Uterus (tissue), 2 donors: ENCODE measurements around the gene NIM1K.
"Not testable (repeated sequence)": the region's sequence is repeated elsewhere in the genome, so short reads cannot be mapped to it uniquely, and the experiment has no call there.

Source experiments
- POLR2A ChIP-seq, 2 donors: fragments of 450-650 bp; IDR thresholded peaks; one replicate each; pipeline ENCODE4 v1.6.1; 2016; ENCODE audit warnings: antibody characterized with exemption in 2 of 2, mild to moderate bottlenecking in 1 of 2, moderate library complexity in 1 of 2
- TF ChIP-seq, protein P1 (sequence below), 4 experiments: fragments of 200-600 bp in 2 of 4; fragments of 450-650 bp in 2 of 4; sonication (generic) in 2 of 4; IDR thresholded peaks; one replicate each; pipeline ENCODE4 v1.5.1; 2016 to 2019; ENCODE audit warnings: antibody characterized with exemption in 4 of 4, mild to moderate bottlenecking in 2 of 4, moderate library complexity in 1 of 4

DNA sequence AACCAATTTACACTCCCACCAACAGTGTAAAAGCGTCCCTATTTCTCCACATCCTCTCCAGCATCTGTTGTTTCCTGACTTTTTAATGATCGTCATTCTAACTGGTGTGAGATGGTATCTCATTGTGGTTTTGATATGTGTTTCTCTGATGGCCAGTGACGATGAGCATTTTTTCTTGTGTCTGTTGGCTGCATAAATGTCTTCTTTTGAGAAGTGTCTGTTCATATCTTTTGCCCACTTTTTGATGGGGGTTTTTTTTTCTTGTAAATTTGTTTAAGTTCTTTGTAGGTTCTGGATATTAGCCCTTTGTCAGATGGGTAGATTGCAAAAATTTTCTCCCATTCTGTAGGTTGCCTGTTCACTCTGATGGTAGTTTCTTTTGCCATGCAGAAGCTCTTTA, 131.5 kb downstream of the NIM1K start:
- TF ChIP-seq, protein P1, sequence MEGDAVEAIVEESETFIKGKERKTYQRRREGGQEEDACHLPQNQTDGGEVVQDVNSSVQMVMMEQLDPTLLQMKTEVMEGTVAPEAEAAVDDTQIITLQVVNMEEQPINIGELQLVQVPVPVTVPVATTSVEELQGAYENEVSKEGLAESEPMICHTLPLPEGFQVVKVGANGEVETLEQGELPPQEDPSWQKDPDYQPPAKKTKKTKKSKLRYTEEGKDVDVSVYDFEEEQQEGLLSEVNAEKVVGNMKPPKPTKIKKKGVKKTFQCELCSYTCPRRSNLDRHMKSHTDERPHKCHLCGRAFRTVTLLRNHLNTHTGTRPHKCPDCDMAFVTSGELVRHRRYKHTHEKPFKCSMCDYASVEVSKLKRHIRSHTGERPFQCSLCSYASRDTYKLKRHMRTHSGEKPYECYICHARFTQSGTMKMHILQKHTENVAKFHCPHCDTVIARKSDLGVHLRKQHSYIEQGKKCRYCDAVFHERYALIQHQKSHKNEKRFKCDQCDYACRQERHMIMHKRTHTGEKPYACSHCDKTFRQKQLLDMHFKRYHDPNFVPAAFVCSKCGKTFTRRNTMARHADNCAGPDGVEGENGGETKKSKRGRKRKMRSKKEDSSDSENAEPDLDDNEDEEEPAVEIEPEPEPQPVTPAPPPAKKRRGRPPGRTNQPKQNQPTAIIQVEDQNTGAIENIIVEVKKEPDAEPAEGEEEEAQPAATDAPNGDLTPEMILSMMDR (IDR thresholded peaks at IDR 0.05) = not testable (repeated sequence)
- not testable (repeated sequence) for TF ChIP-seq POLR2A (IDR thresholded peaks at IDR 0.05)
